Left renal cortex interstitium (tissue), 4 donors: ENCODE measurements around the gene HCRTR1. TPM values are rescaled to one million over a fixed set of nuclear protein-coding genes. Genes with fewer than 3 reads are reported as not detected.

Experiments used
- DNase-seq, 4 donors: peaks; one replicate each; pipeline ENCODE4 v3.0.0-alpha.2; 2013; ENCODE audit warnings: low read depth in 4 of 4, low spot score in 2 of 4, missing footprints in 1 of 4
- polyA plus RNA-seq, 4 donors: library from polyadenylated mRNA; unstranded; fragments of 120-200 nt; gene quantifications; one replicate each; pipeline ENCODE4 v1.2.1, GENCODE V29; 2013; ENCODE audit not compliant: insufficient read length in 4 of 4

Gene HCRTR1
- polyA plus RNA-seq, 4 donors: 0.07 to 0.25 (median 0.14) TPM

DNA sequence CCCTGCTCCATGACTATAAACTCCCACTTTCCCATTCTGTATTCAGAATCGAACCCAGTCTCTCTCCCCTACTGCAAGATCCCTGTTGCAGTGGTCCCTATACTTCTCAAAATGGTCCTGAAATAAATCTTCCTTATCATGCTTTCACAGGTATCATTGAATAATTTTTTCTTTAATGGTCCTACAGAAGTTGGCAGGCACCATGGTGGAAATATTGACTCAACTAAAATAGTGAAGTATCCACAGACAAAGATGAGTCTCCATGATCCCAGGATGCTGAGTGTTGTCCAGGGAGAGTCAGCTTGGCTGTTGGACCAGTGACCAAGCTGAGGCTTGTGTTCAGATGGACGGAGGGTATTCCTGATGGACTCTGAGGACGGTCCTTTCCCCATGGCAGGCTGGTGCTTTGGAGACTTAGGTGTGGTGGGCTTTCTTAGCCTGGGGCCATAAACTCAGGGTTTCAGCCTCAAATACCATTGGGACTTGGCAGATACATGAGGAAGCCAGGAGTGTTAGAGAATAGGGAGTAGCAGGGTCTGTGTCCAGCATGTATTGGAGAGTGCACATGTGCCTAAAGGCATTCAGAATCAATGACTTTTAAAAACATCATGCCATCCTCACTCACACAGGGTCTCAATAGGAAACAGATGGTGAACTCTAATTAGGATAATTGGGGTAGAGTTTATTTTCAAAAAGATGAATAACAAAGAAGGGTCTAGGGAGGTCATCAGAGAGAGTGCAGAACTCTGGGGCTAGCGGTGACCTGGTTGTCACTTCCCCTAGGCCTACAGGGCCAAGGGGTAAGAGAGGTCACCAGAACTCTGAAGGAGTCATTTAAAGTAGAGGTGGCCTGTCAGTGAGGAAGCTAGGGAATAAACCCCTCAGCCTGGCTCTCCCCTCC lies 21.4 kb upstream of the HCRTR1 start:
- DNase-seq: no peak

DNA sequence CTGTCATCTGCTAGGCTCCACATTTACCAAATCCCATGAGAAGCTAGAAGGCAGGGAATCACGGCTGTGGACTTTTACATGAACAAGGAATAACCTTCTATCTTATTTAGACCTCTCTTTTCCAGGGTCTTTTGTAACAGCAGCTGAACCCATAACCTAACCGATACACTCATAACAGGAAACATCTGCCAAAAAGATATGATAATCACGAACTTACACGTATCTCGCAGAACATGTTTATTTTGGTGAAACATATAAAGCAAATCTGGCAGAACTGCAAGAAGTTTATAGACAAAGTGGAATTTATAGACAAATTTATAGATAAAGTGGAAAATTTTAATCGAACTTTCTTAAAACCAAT lies 20.8 kb upstream of the HCRTR1 start:
- no peak for DNase-seq

DNA sequence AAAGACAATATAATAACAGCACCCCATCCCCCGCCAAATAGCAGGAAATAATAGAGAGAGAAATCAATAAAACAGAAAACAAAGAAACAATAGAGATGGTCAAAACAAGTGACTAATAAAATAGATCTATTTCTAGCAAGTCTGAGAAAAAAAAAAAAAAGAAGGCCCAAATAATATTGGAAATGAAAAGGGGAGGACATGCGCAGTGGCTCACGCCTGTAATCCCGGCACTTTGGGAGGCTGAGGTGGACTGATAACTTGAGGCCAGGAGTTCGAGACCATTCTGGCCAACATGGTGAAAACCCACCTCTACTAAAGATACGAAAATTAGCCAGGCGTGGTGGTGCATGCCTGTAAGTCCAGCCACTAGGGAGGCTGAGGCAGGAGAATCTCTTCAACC lies 18.5 kb upstream of the HCRTR1 start:
- DNase-seq: no peak

DNA sequence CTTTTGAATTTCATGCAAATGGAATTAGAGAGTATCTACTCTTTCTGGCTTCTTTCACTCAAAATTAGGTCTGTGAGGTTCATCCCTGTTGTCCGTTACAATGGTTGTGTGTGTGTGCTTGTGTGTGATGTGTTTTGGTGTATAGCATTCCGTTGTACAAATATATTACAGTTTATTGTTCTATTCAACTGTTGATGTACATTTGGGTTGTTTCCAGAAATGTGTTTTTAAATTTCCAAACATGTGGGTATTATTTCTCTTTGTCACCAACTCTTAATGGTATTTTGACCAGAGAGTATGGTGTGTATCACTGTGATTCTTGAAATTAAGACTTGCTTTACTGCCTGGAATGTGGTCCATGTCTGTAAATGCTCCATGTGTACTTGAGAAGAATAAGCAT lies 16.8 kb upstream of the HCRTR1 start:
- no peak for DNase-seq

DNA sequence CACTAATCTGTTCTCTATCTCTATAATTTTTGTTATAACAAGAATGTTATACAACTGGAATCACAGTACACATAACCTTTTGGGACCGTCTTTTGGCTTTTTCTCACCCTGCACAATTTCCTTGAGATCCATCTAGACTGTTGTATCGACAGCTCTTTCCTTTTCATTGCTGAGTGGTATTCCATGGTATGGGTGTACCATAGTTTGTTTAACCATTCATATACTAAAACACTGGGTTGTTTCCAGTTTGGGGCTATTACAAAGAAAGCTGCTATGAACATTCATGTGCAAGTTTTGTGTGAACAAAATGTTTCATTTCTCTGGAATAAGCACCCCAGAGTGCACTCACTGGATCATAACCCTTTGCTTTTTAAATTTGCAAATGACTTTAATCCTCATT lies 15.4 kb upstream of the HCRTR1 start:
- DNase-seq: no peak

DNA sequence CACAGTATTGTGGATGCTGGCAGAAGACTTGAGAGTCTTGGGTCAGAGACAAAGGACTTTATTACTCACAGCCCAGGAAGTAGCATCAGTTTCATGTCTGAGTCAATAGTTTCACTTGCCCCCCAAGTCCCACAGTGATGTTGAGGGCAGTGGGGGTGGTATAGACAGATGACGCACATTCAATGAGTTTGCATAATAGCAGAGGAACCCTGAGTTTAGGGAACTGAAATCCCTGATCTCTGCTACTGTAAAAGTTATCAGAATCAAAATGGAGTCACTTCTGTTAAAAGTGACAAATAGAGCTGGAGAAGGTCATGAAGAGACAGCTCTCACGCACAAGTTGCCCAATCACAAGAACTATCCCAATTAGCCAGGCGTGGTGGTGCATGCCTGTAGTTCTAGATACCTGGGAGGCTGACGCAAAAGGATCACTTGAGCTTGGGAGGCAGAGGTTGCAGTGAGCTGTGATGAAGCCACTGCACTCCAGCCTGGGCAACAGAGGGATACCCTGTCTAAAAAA lies 11.5 kb upstream of the HCRTR1 start:
- DNase-seq: no peak

DNA sequence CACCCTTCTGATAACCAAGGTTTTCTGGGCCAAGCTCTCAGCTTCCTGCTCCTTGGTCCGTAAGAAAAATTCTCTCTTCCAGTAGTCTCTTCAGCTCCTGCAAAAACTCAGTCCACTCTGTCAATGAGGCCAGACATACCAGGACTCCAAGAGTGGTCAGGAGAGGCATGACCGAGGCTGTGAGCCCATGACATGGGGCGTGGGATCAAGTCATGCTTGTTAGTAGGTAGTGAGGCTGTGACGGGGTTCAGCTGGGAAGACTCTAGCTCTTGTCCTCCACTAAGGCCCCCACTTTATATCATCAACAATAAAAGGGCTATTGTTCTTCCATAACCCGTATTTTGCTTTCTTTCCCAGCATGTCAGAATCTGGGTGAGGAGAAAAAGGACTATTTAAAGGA lies 10.1 kb upstream of the HCRTR1 start:
- no peak for DNase-seq

DNA sequence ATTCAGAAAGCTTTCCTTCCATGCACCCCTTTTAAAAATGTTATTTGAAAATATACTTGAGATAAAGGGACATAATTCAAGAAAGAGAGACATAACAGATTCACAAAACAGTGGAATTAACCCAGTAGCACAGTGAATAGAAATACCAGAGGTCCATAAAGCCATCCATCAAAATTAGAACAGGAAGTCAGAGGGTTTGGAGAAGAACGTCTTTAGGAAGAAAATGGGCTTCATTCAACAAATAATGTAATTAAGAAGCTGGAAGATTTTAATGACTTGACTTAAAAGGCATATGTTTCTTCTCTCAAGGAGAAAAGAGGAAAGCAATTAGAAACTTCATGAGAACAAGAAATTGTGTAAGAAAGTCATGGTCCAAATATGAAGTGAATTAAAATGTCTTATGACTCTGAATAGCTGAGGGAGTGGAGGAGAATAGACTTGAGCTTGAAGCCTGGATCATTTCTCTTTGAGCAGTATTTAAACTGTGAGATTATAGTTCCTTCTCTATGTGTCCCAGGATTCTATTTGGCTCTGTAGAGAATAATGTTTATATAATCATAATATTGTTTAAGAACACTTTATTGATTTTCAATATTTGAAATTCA lies 7.9 kb upstream of the HCRTR1 start:
- DNase-seq: peak in 1 of 4 donors; percentile 44

DNA sequence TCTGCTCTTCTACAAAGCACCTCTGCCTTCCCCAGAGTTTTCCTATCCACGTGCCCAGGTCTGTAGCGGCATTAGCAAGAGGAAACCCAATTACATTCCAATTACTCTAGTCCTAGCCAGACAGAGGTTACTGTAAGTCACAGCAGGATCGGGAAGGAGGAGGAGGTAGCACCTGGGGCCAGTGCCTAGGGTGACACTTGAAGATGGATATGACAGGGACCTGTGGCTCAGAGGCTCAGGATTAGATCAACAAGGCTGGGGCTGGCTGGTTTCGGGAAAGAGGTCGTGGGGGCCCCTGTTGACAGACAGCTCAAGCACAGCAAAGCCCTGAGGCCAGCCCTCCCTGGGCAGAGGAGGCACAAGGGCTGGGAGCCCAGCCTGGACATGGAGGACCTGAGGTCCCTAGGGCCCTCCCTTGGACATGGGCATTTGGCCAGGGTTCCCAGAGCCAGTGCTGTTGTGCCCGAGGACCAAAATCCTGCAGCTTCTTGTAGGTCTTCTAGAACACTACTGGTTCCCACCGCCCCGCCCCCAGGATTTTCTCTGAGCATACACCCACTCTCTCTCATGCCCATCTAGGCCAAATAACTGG lies 3.0 kb upstream of the HCRTR1 start:
- no peak for DNase-seq

DNA sequence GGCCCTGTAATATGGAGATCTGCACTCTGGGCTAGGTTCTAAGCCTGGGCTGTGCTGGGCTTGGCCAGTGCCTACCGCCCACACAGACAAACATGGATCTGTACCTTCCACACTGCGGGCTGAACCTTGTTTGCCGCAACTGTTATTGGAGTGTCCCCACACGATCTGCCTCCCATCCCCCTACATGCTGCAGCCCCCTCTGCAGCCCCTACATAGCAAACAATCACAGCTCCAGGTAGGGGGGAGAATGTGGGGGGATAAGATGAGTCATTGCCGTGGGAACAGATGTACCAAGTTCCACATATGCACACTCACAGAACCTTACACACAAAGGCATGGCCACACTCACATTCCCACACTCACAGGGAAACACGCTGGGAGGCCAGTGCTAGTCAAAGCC lies 2.1 kb upstream of the HCRTR1 start:
- DNase-seq: no peak

DNA sequence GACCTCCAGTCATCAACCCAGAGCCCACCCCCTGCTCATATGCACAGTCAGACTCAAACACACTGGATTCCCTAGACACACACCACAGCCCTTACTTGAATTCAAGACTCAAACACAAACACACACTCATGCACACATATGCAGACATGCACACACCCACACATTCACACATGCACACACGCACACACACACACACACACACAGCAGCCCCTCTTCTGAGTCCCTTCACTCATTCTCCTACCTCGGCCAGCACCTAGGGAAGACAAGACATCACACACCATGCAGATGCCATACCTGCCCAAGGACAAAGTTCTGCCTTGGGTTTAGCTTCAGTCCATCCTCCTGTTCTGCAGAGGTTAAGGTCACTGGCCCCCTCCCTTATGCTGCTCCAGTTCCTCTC lies 1.6 kb upstream of the HCRTR1 start:
- no peak for DNase-seq

DNA sequence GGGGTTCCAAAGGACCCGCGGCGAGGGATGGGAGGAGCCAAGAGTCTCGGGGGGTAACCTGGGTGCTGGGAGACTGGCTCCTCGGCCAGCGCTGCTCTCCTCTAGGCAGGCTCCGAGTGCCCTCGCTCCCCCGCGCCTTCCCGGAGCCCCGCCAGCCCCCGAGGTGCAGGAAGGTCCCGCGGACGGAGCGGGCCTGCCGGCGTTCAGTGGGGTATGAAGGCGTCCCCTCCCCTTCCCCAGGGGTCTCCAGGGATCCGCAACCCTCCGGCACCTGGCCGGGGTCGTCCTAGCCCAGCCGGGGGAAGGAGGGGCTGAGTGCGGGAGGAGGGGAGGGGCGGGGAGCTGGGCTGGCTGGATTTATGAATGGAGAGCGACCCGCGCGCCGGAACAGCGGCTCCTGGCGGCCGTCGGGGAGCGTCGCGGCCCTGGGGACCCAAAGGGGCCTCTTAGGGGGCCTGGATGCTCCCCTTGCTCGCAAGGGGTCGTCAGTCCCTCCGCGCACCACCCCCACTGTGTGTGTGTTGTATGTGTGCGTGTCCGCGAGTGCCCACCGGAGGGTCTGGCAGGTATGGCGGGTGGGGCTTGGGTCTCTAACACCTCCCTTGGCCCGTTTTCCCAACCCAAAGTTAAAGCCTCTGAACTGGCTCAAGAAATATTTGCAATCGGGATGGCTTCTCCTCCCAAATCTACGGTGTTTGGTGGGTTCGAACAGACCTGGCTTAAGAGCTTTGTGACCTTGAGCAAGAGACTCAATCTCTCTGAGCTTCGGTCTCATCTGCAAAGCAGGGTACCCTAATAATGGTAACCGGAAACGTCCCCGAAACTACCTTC lies 642 bp downstream of the HCRTR1 start:
- DNase-seq: peak in 2 of 4 donors; percentile 51 to 54

DNA sequence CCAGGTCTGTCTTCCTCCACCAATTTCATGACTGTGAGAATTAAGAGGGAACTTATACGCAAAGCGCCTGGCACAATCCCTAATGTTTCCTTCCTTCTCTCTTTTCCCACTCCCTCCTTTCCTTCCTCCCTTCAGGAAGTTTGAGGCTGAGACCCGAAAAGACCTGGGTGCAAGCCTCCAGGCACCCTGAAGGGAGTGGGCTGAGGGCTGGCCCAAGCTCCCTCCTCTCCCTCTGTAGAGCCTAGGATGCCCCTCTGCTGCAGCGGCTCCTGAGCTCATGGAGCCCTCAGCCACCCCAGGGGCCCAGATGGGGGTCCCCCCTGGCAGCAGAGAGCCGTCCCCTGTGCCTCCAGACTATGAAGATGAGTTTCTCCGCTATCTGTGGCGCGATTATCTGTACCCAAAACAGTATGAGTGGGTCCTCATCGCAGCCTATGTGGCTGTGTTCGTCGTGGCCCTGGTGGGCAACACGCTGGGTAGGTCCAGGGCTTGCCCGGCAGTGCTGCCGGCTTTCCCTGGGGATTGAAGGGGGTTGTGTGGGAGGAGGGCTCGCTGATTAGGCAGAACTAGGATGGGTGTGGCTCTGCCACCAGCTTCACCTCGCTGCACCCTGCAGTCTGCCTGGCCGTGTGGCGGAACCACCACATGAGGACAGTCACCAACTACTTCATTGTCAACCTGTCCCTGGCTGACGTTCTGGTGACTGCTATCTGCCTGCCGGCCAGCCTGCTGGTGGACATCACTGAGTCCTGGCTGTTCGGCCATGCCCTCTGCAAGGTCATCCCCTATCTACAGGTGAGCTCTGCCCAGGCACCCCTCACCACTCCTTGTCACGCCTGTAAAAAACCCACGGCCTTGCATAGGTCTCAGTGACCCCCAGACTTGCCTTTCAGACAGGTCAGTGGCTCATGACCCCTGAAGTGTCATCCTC lies 1.7 kb downstream of the HCRTR1 start:
- DNase-seq: no peak

DNA sequence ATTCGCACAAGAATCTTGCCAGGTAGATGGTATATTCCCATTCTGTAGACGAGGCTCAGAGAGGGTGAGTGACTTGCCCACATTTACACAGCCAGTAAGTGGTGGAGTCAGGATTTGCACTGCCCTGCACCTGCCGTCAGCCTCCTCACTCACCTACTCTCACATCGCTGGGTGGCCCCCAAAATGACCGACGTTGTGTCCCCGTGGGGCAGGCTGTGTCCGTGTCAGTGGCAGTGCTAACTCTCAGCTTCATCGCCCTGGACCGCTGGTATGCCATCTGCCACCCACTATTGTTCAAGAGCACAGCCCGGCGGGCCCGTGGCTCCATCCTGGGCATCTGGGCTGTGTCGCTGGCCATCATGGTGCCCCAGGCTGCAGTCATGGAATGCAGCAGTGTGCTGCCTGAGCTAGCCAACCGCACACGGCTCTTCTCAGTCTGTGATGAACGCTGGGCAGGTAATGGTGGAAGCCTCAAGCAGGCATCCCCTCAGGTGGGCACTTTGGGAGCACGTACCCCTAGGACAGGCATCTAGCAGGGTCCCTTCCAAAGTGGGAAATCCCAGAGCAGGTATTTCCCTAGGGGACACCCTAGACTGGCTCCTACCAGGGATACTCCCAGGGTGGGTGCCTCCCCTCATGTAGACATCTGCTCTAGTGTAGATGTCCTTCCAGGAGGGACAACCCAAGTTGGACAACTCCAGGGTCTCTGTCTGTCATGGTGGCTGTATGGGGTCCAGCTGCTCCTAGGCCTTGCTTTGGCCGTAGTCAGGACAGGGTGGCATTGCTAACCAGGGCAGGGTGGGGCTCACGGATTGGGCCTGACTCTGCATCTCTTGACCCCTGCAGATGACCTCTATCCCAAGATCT lies 3.4 kb downstream of the HCRTR1 start:
- no peak for DNase-seq

DNA sequence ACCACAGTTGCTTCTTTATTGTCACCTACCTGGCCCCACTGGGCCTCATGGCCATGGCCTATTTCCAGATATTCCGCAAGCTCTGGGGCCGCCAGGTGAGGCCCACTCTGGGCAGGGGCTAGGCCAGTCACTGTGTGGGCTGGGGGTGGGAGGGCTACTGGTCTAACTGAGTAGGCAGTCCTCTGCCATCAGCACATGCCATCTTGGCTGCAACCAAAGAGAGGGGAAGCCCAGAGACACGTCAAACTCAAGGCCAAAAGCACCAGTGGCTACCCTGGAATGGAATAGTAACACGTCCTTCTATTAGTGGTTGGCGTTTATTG lies 4.0 kb downstream of the HCRTR1 start:
- DNase-seq: no peak

DNA sequence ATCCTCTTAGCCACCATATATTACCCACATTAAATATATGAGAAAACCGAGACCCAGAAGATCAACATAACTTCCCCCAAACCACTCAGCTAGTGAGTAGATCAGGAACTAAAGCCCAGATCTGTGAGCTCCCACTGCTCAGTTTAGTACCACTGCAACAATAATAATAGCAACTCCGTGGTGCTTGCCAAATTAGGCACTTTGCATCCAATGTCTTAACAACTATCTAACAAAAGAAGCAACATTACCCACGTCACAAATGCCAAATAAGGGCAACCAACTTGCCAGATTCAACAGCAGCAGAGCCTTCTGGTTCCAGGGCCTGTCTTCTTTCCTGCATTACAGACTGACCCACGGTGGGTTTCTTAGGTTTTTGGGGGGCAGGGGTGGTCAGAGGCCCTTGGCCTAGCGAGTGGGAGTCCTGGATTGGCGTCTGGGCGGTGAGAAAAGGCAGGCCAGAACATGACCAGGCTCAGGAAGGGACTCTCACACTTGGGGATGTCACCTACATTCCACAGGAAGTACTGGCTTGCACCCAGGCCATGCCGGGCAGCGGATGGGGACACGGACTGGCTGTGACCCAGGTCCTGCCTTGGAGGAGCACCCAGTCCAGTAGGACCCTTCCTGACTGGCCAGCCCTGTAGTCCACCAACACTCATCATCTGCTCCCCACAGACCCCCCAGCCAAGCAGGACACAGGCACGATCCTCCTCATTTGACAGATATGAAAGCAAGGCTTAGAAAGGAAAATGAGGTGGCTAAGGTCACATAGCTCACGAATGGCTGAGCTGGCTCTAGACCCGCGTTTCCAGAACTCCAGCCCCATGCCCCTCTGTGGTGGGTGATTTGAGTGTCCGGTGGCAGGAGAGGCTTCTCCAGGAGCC lies 4.6 kb downstream of the HCRTR1 start:
- DNase-seq: no peak

DNA sequence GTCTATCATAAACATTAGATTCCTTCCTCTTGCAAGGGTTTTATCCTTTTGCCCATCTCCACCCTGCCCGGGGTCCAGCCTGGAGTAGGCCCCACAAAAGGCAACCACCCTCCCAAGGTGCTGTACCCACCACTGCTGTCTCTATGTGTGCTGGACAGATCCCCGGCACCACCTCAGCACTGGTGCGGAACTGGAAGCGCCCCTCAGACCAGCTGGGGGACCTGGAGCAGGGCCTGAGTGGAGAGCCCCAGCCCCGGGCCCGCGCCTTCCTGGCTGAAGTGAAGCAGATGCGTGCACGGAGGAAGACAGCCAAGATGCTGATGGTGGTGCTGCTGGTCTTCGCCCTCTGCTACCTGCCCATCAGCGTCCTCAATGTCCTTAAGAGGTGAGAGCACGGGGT lies 5.9 kb downstream of the HCRTR1 start:
- no peak for DNase-seq

DNA sequence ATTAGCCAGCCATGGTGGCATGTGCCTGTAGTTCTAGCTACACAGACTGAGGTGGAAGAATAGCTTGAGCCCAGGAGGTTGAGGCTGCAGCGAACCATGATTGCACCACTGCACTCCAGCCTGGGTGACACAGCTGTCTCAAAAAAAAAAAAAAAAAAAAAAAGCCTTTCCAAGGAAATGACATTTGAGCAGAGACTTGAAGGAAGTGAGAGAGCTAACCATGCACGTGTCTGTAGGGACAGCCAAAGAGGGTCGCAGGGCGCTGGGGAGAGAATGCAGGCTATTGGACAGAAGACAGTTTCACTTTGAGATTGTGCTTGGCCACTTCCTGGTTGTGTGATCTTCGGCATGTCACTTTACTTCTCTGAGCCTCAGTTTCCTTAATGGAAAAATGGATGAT lies 6.8 kb downstream of the HCRTR1 start:
- no peak for DNase-seq
